NCI-H510A treated with DMSO at 0.1 percent for 48 hours (cell line): ENCODE data around the gene SDF4.

ENCODE experiments used
- DNase-seq: peaks from one replicate; lab custom pipeline; 2025; lab: John Stamatoyannopoulos, UW

The SDF4 gene, protein sequence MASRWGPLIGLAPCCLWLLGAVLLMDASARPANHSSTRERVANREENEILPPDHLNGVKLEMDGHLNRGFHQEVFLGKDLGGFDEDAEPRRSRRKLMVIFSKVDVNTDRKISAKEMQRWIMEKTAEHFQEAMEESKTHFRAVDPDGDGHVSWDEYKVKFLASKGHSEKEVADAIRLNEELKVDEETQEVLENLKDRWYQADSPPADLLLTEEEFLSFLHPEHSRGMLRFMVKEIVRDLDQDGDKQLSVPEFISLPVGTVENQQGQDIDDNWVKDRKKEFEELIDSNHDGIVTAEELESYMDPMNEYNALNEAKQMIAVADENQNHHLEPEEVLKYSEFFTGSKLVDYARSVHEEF

GRCh38 chr1:1231400-1232207, at the start of gene SDF4:
Gene SDF4, minus strand, starts transcription at chr1:1232001. Its CDS starts 3,229 bp downstream, at chr1:1228772.
- DNase-seq, result peak; percentile 100

- DNase-seq, result no peak
Observed at GRCh38 chr1:1280782-1281481, 49.1 kb upstream of the SDF4 start.

- DNase-seq, result no peak
Observed at GRCh38 chr1:1279028-1279427, 47.2 kb upstream of the SDF4 start.

DNA sequence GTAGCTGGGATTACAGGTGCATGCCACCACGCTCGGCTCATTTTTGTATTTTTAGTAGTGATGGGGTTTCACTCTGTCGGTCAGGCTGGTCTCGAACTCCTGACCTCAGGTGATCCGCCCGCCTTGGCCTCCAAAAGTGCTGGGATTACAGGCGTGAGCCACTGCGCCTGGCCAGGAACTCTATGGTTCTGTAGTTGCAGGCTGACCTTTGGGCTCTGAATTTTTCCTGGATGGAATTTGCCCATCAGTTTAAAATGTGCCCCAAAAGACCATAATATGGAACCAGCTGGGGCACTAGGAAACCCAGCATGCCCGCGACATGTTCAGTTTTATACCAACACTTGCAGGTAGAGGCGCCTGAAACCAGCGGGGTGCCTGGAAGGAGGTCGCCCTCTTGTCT, 46.8 kb upstream of the SDF4 start:
- DNase-seq, result no peak

GRCh38 chr1:1275836-1276235, 44.0 kb upstream of the SDF4 start:
- no peak for DNase-seq

DNA sequence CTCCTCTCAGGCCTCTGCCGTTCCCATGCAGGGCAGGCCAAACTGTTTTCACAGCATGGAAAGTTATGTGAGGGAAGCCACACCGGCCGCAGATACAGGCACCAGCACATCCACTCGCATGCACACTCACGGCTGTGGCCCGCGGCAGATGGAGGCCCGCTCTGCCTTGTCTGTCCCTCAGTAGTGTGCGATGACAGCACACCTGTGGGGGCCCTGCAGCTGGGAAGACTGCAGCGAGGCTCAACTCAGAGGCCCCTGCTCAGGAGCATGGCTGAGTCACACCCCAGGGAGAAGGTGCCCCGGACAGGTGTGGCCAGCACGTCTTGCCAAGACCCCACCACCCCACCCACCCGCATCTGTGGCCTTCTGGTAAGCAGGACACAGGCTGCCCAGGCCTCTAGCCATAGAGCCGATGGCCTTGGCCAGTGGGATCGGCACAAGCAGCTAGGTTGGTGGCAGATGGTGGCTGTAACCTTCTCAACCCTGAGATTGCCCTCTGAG, 43.2 kb upstream of the SDF4 start:
- no peak for DNase-seq

- DNase-seq, result no peak
Observed at GRCh38 chr1:1274299-1274930, 42.6 kb upstream of the SDF4 start.

- DNase-seq, result peak; percentile 98
Observed at GRCh38 chr1:1273512-1274298, 41.9 kb upstream of the SDF4 start, which contains the start of gene UBE2J2. Gene UBE2J2, minus strand, starts transcription at chr1:1273854. Its CDS starts 5,862 bp downstream, at chr1:1267992.

DNA sequence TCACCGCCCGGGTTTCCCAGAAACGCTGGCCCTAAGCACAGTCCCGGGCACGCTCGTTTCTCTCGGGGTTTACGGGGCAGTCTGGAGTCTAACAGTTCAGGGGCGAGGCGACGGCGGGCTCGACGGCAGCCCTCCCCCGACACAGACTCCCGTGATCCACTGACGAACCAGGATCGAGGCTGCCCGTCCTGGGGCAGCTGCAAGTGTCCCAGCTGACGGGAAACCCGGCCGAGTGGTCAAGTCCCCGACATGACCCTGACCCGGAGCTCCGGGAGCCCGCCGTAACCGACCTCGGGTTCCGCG, 41.4 kb upstream of the SDF4 start:
- no peak for DNase-seq

GRCh38 chr1:1272341-1273208, 40.8 kb upstream of the SDF4 start:
- DNase-seq, result peak; percentile 95

DNA sequence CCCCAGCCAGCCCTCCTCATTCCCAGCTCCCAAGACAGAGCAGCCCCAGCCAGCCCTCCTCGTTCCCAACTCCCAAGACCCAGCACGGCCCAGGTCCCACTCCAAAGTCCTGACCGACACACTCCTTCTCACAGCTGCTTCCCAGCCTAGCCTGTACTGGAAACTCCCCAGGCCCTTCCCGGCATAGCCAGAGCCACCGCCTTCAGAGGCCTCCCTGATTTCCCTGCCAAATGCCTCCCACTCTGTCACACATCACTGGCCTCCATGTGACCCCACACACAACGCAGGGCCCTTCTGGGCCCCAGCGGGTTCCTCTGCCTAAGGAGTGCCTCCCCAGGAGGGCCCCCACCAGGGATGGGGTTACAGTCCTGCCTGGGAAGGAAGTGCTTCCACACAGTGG, 39.0 kb upstream of the SDF4 start:
- no peak for DNase-seq

GRCh38 chr1:1268284-1268682, 36.5 kb upstream of the SDF4 start:
- no peak for DNase-seq

DNA sequence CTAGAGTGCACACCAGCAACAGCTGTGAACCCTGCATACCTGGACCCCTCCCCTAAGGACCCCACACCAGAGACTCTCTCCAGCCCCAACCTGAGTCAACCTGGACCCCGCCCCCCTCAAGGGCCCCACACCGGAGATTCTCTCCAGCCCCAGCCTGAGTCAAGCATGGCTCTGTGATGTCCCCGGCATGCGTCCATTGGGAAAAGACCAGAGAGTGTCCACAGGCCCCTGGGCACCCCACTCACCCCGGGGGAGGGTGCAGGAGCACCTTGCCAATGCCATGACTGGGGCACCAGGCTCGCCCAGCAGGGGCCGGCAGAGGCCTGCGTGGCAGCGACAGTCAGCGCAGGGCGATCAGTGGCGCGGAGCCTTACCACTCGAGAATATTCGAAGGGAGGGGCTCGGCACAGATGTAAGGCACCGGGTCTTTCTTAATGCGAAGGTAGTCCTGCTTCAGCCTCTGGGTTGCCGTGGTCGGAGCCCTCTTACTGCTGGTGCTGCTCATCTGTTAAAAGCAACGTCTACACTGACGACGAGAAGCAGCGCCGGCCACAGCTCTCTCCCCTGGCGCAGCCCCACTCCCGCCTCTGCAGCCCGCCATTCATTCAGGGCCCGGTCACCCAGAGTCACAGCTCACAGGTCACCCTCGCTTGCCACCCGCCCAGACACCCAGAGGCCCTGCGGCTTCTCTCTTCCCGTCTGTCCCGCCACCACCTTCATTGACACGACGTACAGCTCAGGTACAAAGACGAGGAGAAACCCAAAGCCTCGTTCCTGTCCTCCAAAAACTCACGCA, 35.9 kb upstream of the SDF4 start:
- DNase-seq, result no peak

GRCh38 chr1:1264868-1265272, 33.1 kb upstream of the SDF4 start:
- no peak for DNase-seq

DNA sequence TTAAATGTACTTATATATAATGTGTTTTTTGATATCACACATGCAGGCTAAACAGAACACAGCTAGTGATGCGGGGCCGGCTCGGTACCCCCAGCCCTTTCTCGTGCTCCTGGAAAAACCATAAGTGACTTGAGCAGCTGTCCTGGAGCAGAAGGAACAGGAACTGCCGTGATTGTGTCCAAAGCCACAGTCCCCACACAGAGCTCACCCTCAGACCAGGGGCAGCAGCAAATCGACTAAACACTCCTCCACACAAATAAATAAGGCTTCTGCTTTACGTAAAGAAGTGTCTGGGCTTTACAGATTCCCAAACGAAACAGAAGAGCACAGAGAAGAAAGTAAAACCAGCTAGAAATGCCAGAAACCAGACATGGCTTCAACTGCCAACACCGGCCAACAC, 32.2 kb upstream of the SDF4 start:
- no peak for DNase-seq

DNA sequence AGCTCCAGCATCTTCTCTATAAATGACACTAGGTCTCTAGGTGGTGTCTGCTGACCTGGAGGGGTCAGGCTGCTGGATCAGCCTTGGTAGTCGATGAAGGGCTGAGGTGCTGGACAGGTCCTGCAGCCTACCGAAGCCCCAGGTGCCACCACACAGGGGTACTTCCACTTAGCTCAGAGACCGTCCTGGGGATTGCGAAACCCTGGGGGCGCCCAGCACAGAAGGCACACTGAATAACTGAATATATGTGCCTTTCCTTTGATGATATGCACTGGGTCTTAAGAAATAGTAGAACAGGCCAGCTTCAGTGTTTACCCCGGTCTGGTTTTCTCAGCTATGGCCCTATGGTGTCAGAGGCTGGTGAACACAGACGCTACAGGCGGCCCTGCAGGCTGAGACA, 31.0 kb upstream of the SDF4 start:
- no peak for DNase-seq

DNA sequence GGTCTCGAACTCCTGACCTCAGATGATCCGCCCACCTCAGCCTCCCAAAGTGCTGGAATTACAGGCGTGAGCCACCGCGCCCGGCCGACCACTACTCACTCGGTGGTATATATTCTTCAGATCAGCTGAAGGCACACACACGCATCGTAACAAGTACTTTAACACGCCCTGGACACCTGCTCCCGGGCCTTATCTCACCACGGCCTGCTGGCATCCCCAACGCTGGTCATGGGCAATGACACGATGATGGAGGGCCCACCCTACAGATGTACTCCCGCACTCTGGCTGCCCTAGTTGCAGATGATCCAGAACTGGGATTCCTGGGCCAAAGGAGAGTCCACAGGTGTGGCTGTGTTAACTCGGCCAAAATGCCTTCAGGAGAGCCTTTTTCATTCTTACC, 30.3 kb upstream of the SDF4 start:
- no peak for DNase-seq

GRCh38 chr1:1260843-1261560, 29.2 kb upstream of the SDF4 start:
- DNase-seq, result peak; percentile 86
